Endothelial cell of umbilical vein (primary cell): ENCODE measurements around the gene ARTN. TPM values are rescaled to one million over a fixed set of nuclear protein-coding genes. Genes with fewer than 3 reads are reported as not detected.

ENCODE experiments used
- BruUV-seq: library from RNA; stranded (reverse); fragments of 400-500 nt; replicated peaks from 2 replicates; lab custom pipeline; 2021; lab: Mats Ljungman, UMichigan
- CTCF ChIA-PET: fragments of 300-600, 350-600 bp; sonication (Branson Sonifier 250); formaldehyde crosslinking; loops from one replicate; lab custom pipeline; 2021; ENCODE audit warnings: antibody characterized with exemption, inconsistent platforms; lab: Charles Lee
- POLR2A ChIA-PET: fragments of 300-600, 350-600 bp; sonication (Branson Sonifier 250); formaldehyde crosslinking; loops from one replicate; lab custom pipeline; 2021; ENCODE audit warnings: antibody characterized with exemption, inconsistent platforms; lab: Charles Lee
- DNase-seq: peaks from one replicate; pipeline ENCODE4 v3.0.0-alpha.2; 2011; ENCODE audit warnings: low read depth, low spot score
- FAIRE-seq: peaks from 2 replicates; lab custom pipeline; 2011; peaks lifted over from hg19 to GRCh38; lab: Jason Lieb, UNC
- H2AFZ ChIP-seq: 2 replicates; pipeline ENCODE4 v1.6.0; 2012; ENCODE audit warnings: low read depth, low read length, control low read depth, inconsistent platforms
- H3K27ac ChIP-seq: 2 replicates; pipeline ENCODE4 v1.5.1; 2011; ENCODE audit warnings: low read depth, mild to moderate bottlenecking, control low read depth, low read length, moderate library complexity; ENCODE audit not compliant: insufficient read depth
- H3K27me3 ChIP-seq, 2 experiments: 2 replicates each; pipeline versions ENCODE4 v1.6.0 to v1.6.1; 2011; ENCODE audit warnings: low read length in 2 of 2, mixed read lengths in 1 of 2; ENCODE audit not compliant: control insufficient read depth in 2 of 2, insufficient read depth in 2 of 2
- H3K36me3 ChIP-seq, 2 experiments: 2 replicates in 1 of 2; 3 replicates in 1 of 2; pipeline ENCODE4 v1.5.1; 2011; ENCODE audit warnings: low read length in 2 of 2, mild to moderate bottlenecking in 1 of 2, moderate library complexity in 1 of 2; ENCODE audit not compliant: control insufficient read depth in 2 of 2, insufficient read depth in 2 of 2; ENCODE audit errors: extremely low read depth in 1 of 2
- H3K4me1 ChIP-seq: 3 replicates; pipeline ENCODE4 v1.5.1; 2011; ENCODE audit warnings: mild to moderate bottlenecking, low read length; ENCODE audit not compliant: control insufficient read depth, insufficient read depth; ENCODE audit errors: extremely low read depth
- H3K4me2 ChIP-seq: 2 replicates; pipeline ENCODE4 v1.6.1; 2011; ENCODE audit warnings: low read length, control low read depth, mixed read lengths; ENCODE audit not compliant: insufficient read depth
- H3K4me3 ChIP-seq, 3 experiments: fragments of 200-600 bp in 1 of 3; sonication (generic), shearing (Covaris generic) in 1 of 3; replicated peaks in 1 of 3; 2 replicates each; pipeline ENCODE4 v1.5.1; 2011 to 2016; ENCODE audit warnings: control low read depth in 3 of 3, low read length in 3 of 3, mild to moderate bottlenecking in 2 of 3, inconsistent platforms in 1 of 3, low read depth in 1 of 3, moderate library complexity in 1 of 3; ENCODE audit not compliant: insufficient read depth in 1 of 3
- H3K79me2 ChIP-seq: 2 replicates; pipeline ENCODE4 v1.6.0; 2012; ENCODE audit warnings: low read length, inconsistent platforms; ENCODE audit not compliant: control insufficient read depth, insufficient read depth
- H3K9ac ChIP-seq: replicated peaks from 2 replicates; pipeline ENCODE3; 2011; ENCODE audit warnings: low read length, control low read depth; ENCODE audit not compliant: insufficient read depth; ENCODE audit errors: extremely low read depth
- H3K9me1 ChIP-seq: replicated peaks from 3 replicates; pipeline ENCODE4 v1.6.0; 2011; ENCODE audit warnings: mild to moderate bottlenecking, low read length; ENCODE audit not compliant: control insufficient read depth, insufficient read depth; ENCODE audit errors: extremely low read depth
- H3K9me3 ChIP-seq: replicated peaks from 2 replicates; pipeline ENCODE4 v1.5.1; 2012; ENCODE audit warnings: low read length, inconsistent platforms; ENCODE audit not compliant: control insufficient read depth, insufficient read depth
- H4K20me1 ChIP-seq: replicated peaks from 2 replicates; pipeline ENCODE3; 2011; ENCODE audit warnings: mild to moderate bottlenecking, low read length; ENCODE audit not compliant: control insufficient read depth, insufficient read depth; ENCODE audit errors: extremely low read depth
- EZH2 ChIP-seq: IDR thresholded peaks from 2 replicates; pipeline ENCODE4 v1.6.1; 2012; ENCODE audit warnings: borderline replicate concordance, low read depth, mild to moderate bottlenecking, moderate library complexity, low read length, inconsistent platforms; ENCODE audit not compliant: severe bottlenecking
- FOS ChIP-seq: IDR thresholded peaks from 2 replicates; pipeline ENCODE4 v1.6.1; 2011; ENCODE audit warnings: mild to moderate bottlenecking, low read length, moderate library complexity, borderline replicate concordance; ENCODE audit not compliant: insufficient read depth
- GATA2 ChIP-seq: IDR thresholded peaks from 2 replicates; pipeline ENCODE4 v1.7.0; 2011; ENCODE audit warnings: low read depth, mild to moderate bottlenecking, moderate library complexity, mixed read lengths, low read length; ENCODE audit not compliant: insufficient read length, insufficient read depth
- MYC ChIP-seq: IDR thresholded peaks from one replicate; pipeline ENCODE4 v1.6.1; 2011; ENCODE audit warnings: mild to moderate bottlenecking, low read depth, low read length
- POLR2A ChIP-seq: IDR thresholded peaks from 2 replicates; pipeline ENCODE4 v1.6.1; 2012; ENCODE audit warnings: low read depth, mild to moderate bottlenecking, control low read depth, low read length
- dilution Hi-C: fragments of 300-500 bp; cut with MboI; formaldehyde crosslinking; loops from one replicate; pipeline ENCODE4 v1.15.0; 2019; ENCODE audit warnings: low sequenced_read_pairs; ENCODE audit not compliant: extremely low pct_ligation_motif_present
- intact Hi-C: fragments of 100-400 bp; cut with micrococcal nuclease; formaldehyde crosslinking; loops from one replicate; pipeline ENCODE4 v1.10.0; 2022
- polyA plus RNA-seq, 4 experiments: library from polyadenylated mRNA; depleted of rRNA in 3 of 4; stranded (reverse) in 3 of 4; unstranded in 1 of 4; fragments of >200 nt; gene quantifications; 2 replicates each; pipeline versions ENCODE4 v1.2.1 to v1.2.3, GENCODE V29; 2011 to 2012; ENCODE audit warnings: missing spikeins in 1 of 4
- total RNA-seq: library from RNA; stranded (reverse); gene quantifications from 2 replicates; pipeline ENCODE4 v1.2.3, GENCODE V29; 2021
- TF ChIP-seq, protein P1 (sequence below), 2 donors: IDR thresholded peaks; 1 replicate in 1 of 2; 2 replicates in 1 of 2; pipeline ENCODE4 v1.5.1; 2011; ENCODE audit warnings: low read length in 2 of 2, mild to moderate bottlenecking in 2 of 2, moderate library complexity in 2 of 2, control low read depth in 1 of 2, inconsistent platforms in 1 of 2, low read depth in 1 of 2; ENCODE audit not compliant: insufficient read depth in 1 of 2; ENCODE audit errors: extremely low read depth in 1 of 2

The ARTN gene
- total and polyA plus RNA-seq, 2 donors (not counting 3 experiments of a cell fraction or from before 2014, with no cell fraction given), result 0.11 to 0.18 TPM

- CTCF ChIA-PET, result no interaction called here
- peaks cover 0 to 10% of the 10 kb centered on the region in 2 experiments for H3K36me3 ChIP-seq
Measured at GRCh38 chr1:43984855-43985254, 51.3 kb downstream of the ARTN start.

DNA sequence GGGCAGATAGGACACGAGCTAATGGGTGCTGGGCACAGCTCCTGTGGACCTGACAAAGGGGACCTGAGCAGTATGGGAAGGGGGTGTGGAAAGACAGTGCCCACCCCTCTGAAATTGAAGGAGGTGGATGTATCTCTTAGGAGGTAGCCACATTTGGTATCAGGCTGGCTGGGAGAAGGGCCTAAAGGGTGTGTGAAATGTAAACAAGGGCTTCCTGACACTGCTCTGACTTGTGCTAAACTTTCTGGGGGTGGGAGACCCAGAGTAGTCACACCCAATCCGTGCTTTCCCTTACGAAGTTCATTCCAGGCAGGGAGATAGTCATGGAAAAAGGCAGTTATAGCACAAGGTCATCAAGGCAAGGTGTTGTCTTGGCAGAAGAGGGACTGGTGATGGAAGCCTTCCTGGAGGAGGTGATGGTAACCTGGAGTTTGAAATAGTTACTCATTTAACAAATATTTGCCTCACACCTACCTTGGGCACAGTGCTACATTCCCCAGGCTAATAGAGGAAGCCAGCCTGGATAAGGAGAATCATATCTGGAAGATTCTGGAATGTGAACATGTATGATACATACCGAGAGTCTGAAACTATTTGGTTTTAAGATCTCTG is 52.5 kb downstream of the ARTN start:
- TF ChIP-seq POLR2A, result no peak
- TF ChIP-seq, protein P1, sequence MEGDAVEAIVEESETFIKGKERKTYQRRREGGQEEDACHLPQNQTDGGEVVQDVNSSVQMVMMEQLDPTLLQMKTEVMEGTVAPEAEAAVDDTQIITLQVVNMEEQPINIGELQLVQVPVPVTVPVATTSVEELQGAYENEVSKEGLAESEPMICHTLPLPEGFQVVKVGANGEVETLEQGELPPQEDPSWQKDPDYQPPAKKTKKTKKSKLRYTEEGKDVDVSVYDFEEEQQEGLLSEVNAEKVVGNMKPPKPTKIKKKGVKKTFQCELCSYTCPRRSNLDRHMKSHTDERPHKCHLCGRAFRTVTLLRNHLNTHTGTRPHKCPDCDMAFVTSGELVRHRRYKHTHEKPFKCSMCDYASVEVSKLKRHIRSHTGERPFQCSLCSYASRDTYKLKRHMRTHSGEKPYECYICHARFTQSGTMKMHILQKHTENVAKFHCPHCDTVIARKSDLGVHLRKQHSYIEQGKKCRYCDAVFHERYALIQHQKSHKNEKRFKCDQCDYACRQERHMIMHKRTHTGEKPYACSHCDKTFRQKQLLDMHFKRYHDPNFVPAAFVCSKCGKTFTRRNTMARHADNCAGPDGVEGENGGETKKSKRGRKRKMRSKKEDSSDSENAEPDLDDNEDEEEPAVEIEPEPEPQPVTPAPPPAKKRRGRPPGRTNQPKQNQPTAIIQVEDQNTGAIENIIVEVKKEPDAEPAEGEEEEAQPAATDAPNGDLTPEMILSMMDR (IDR thresholded peaks at IDR 0.05; ENCODE audit: extremely low read depth in 1 of 2, insufficient read depth in 1 of 2, low read depth in 1 of 2, low read length in 2 of 2), result no peak
- TF ChIP-seq MYC, result no peak
- no peak for TF ChIP-seq FOS
- dilution Hi-C loops, result no loop called here
- H3K4me2 ChIP-seq, result no peak overlapping the region
- H3K27me3 ChIP-seq, result no peaks in the 10 kb centered on the region
- no peak overlapping the region for H3K27ac ChIP-seq
- FAIRE-seq (no peak), DNase-seq (no peak)
- H3K4me3 ChIP-seq, result no peak overlapping the region
- no peak overlapping the region for H3K9ac ChIP-seq
- H4K20me1 ChIP-seq, result no peaks in the 10 kb centered on the region
- H3K36me3 ChIP-seq, result peaks cover 0 to 10% of the 10 kb centered on the region in 2 experiments
- peaks cover 6% of the 10 kb centered on the region for H3K79me2 ChIP-seq
- H2AFZ ChIP-seq, result no peak overlapping the region
- H3K4me1 ChIP-seq, result peaks cover 2% of the 10 kb centered on the region
- BruUV-seq, result no TSS peak
- ChIA-PET CTCF (interaction anchor here (1.3 kb wide), 1 partner anchor 62 kb away, joined by 8 read pairs; no protein-coding TSS in a partner anchor), POLR2A (no interaction called here)
- no peaks in the 10 kb centered on the region for H3K9me3 ChIP-seq
- intact Hi-C loops, result no loop called here
- H3K9me1 ChIP-seq, result no peaks in the 10 kb centered on the region

More at GRCh38 chr1:43984855-43985254, 51.3 kb downstream of the ARTN start:
- H3K9me3 ChIP-seq, result no peaks in the 10 kb centered on the region
- H3K4me1 ChIP-seq, result peaks cover 8% of the 10 kb centered on the region
- H3K27me3 ChIP-seq, result no peaks in the 10 kb centered on the region
- dilution Hi-C loops (no loop called here), intact Hi-C loops (no loop called here)
- no peak overlapping the region for H2AFZ ChIP-seq
- FAIRE-seq, result no peak
- H4K20me1 ChIP-seq, result no peaks in the 10 kb centered on the region
- no peak overlapping the region for H3K4me2 ChIP-seq
- peaks cover 18% of the 10 kb centered on the region for H3K79me2 ChIP-seq
- no peak for TF ChIP-seq EZH2
- TF ChIP-seq GATA2, result no peak
- H3K9ac ChIP-seq, result no peak overlapping the region
- no peak overlapping the region for H3K27ac ChIP-seq
- DNase-seq, result no peak
- POLR2A ChIA-PET, result no interaction called here
- no TSS peak for BruUV-seq
- H3K9me1 ChIP-seq, result no peaks in the 10 kb centered on the region
- no peak overlapping the region for H3K4me3 ChIP-seq
